Measurements from ENCODE around the gene SLC1A4.

Gene SLC1A4

GRCh38 chr2:65059071-65059470, 69.9 kb downstream of the SLC1A4 start (continued):
- no peak for TF ChIP-seq MZF1 (tag by site-specific recombination; IDR thresholded peaks at IDR 0.05; ENCODE audit: borderline replicate concordance)
- no peak for TF ChIP-seq GLIS2 (tag by site-specific recombination; IDR thresholded peaks at IDR 0.05)
- TF ChIP-seq ZSCAN16 (tag by site-specific recombination; IDR thresholded peaks at IDR 0.05): no peak
- no peak for TF ChIP-seq ZNF513 (tag by site-specific recombination; IDR thresholded peaks at IDR 0.05)
- TF ChIP-seq ZBTB48 (tag by site-specific recombination; IDR thresholded peaks at IDR 0.05): no peak
- no peak for TF ChIP-seq ZNF473 (tag by site-specific recombination; IDR thresholded peaks at IDR 0.05)
- no peak for TF ChIP-seq ZNF76 (tag by site-specific recombination; IDR thresholded peaks at IDR 0.05; ENCODE audit: borderline replicate concordance, low read depth)
- TF ChIP-seq ZBTB49 (tag by site-specific recombination; IDR thresholded peaks at IDR 0.05; ENCODE audit: low read depth): no peak
- no peak for TF ChIP-seq GLI2 (tag by site-specific recombination; IDR thresholded peaks at IDR 0.05; ENCODE audit: borderline replicate concordance, low read depth)
- TF ChIP-seq ZNF558 (tag by site-specific recombination; IDR thresholded peaks at IDR 0.05): no peak
- no peak for TF ChIP-seq ZNF560 (tag by site-specific recombination; IDR thresholded peaks at IDR 0.05; ENCODE audit: borderline replicate concordance)

GRCh38 chr2:65061146-65061909, 72.1 kb downstream of the SLC1A4 start:
- ChIA-PET CTCF (interaction anchor here (0.7 kb wide), 1 partner anchor 81 kb away, joined by 3 read pairs; no protein-coding TSS in a partner anchor), POLR2A (interaction anchor here (1.4 kb wide), 1 partner anchor 166 kb away, joined by 3 read pairs; the partner anchor contains the start of gene ACTR2)
- H3K4me3 ChIP-seq (ENCODE audit: low read depth, low read length): no peak overlapping the region
- TF ChIP-seq ZNF10 (tag by site-specific recombination; IDR thresholded peaks at IDR 0.05) (no peak), ZNF580 (tag by site-specific recombination; IDR thresholded peaks at IDR 0.05) (no peak), ZNF121 (tag by site-specific recombination; IDR thresholded peaks at IDR 0.05) (0 out of 2 replicates have a peak, but pooled peaks have one; percentile 26), ZNF155 (tag by site-specific recombination; IDR thresholded peaks at IDR 0.05) (no peak), ZNF214 (tag by site-specific recombination; IDR thresholded peaks at IDR 0.05; ENCODE audit: borderline replicate concordance) (no peak)
- peaks cover 8% of the 10 kb centered on the region; the same call in 1 of the 2 replicates for H3K4me1 ChIP-seq (ENCODE audit: control insufficient read depth, insufficient read depth, low read length)
- no peaks in the 10 kb centered on the region for H3K9me3 ChIP-seq (ENCODE audit: control insufficient read depth, insufficient read depth, low read depth, low read length)
- no peak overlapping the region for H3K27ac ChIP-seq (ENCODE audit: extremely low read depth, low read depth, low read length)
- H3K36me3 ChIP-seq (ENCODE audit: control insufficient read depth in 2 of 2, insufficient read depth in 1 of 2, low read length in 2 of 2): peaks cover 0 to 2% of the 10 kb centered on the region in 2 experiments; a peak in 1 of 3 replicates

- TF ChIP-seq ZNF433 (tag by site-specific recombination; IDR thresholded peaks at IDR 0.05; ENCODE audit: low read depth) (no peak), GLIS1 (tag by site-specific recombination; IDR thresholded peaks at IDR 0.05) (no peak), IKZF3 (tag by site-specific recombination; IDR thresholded peaks at IDR 0.05) (no peak), ZNF394 (tag by site-specific recombination; IDR thresholded peaks at IDR 0.05; ENCODE audit: borderline replicate concordance) (no peak), ZNF221 (tag by site-specific recombination; IDR thresholded peaks at IDR 0.05; ENCODE audit: borderline replicate concordance) (no peak), ZNF169 (tag by site-specific recombination; IDR thresholded peaks at IDR 0.05) (no peak), ZNF561 (tag by site-specific recombination; IDR thresholded peaks at IDR 0.05; ENCODE audit: borderline replicate concordance) (no peak), PATZ1 (tag by site-specific recombination; IDR thresholded peaks at IDR 0.05) (no peak), ZNF76 (tag by site-specific recombination; IDR thresholded peaks at IDR 0.05; ENCODE audit: borderline replicate concordance, low read depth) (no peak), ZSCAN4 (tag by site-specific recombination; IDR thresholded peaks at IDR 0.05) (no peak)
- Histone ChIP-seq H3K9me3 (ENCODE audit: control insufficient read depth, insufficient read depth, low read depth, low read length) (no peaks in the 10 kb centered on the region), H3K36me3 (ENCODE audit: control insufficient read depth in 2 of 2, insufficient read depth in 1 of 2, low read length in 2 of 2) (peaks cover 0 to 2% of the 10 kb centered on the region in 2 experiments; a peak in 1 of 3 replicates), H3K4me1 (ENCODE audit: control insufficient read depth, insufficient read depth, low read length) (peaks cover 8% of the 10 kb centered on the region; the same call in 1 of the 2 replicates), H3K27ac (ENCODE audit: extremely low read depth, low read depth, low read length) (no peak overlapping the region), H3K4me3 (ENCODE audit: low read depth, low read length) (no peak overlapping the region)
- ChIA-PET CTCF (interaction anchor here (0.5 to 1.0 kb wide), 3 partner anchors 81 to 144 kb away, joined by 3 to 5 read pairs (median 4); no protein-coding TSS in a partner anchor), POLR2A (interaction anchor here (1.4 kb wide), 1 partner anchor 166 kb away, joined by 3 read pairs; the partner anchor contains the start of gene ACTR2)
Measured at GRCh38 chr2:65061910-65062339, 72.7 kb downstream of the SLC1A4 start.

Measured in HEK293 (cell line).